NK-92 treated with Interleukin-12 subunit alpha and Interleukin-12 subunit beta, amount 100 ng/mL, for 24 hours (cell line): ENCODE results near the gene FHOD3.
"Not testable (repeated sequence)": the region's sequence is repeated elsewhere in the genome, so short reads cannot be mapped to it uniquely, and the experiment has no call there.

Experiments used
- DNase-seq: peaks from one replicate; lab custom pipeline; 2025; lab: John Stamatoyannopoulos, UW

Gene FHOD3

DNA sequence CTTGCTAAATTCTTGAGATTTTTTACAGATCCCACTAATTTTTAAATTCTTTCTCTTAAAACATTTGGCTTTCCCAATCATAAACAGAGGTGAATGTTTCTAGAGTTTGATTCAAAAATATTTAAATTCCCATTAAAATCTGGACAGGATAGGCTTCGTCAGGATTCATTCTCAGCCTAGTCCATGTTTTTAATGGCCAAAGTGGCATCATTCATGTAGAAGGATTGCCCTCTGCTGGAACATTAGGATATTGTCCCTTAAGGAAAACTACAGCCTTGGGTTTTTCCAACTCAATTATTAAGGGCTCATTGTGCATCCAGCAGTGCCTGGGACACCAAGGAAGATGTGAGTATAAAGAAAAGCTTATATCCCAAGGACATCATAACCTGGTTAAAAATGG is 459.6 kb downstream of the FHOD3 start:
- no peak for DNase-seq

DNA sequence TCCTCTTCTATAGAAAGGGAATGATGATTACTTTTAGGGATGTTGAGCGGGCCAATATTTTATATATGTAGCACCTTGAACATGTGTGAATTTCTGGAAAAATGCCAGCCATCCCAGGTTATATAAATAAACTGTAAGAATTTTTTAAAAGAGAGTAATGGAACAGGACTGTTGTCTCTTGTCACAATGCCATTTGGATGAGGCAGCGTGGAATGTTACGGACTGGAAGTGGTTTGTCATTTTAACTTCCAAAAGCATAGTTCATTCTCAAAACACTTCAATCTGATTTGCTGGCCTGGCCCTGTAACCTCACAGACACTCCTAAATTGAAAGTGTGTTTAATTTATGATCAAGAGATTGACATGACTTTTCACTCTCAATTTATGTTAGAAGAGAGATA is 460.5 kb downstream of the FHOD3 start:
- DNase-seq, result no peak

DNA sequence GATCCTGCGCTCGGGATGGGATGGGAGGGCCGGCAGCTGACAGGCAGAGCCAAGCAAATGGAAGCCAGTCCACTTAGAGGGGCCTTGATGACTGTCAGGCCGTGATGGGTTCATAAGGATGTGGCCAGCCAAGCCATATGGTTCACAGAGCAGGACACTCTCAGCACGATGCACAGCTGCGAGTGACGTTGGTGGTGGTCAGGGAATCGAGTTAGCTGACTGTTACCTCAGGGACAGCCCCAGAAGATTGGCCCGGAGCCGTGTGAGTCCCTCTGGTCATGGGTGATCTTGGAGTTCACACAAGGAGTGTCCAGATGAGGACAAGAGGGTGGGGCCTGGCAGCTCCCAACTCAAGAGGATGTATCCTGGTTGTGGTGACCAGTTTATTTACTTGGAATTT is 461.1 kb downstream of the FHOD3 start:
- DNase-seq, result no peak

DNA sequence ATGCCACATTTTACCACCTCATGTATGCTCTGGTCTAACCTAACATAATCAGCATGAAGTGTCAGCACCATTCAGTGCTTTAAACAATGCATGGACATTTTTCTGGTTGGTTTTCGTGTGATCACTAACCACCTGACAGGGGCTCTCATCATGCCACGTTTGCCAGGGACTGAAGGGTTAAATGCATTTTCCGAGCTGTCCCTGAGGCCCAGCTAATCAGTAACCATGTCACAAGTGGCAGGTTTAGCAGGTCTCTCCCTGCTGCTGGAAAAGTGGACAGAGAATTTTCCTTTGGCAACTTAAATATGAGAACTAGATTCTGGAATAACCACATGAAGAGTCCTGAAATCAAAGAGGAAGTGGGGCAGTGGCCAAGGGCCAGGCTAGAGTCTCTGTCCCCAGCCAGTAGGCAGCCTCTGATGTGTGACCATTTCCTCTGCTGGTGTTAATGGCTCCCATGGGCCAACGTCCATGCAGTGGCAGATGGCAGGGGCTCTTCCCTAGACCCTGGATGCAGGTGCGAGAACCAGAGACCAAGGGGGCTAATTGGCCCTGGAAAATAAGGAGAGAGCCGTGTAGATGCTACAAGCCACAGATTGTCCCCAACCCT is 461.8 kb downstream of the FHOD3 start:
- DNase-seq, result no peak

DNA sequence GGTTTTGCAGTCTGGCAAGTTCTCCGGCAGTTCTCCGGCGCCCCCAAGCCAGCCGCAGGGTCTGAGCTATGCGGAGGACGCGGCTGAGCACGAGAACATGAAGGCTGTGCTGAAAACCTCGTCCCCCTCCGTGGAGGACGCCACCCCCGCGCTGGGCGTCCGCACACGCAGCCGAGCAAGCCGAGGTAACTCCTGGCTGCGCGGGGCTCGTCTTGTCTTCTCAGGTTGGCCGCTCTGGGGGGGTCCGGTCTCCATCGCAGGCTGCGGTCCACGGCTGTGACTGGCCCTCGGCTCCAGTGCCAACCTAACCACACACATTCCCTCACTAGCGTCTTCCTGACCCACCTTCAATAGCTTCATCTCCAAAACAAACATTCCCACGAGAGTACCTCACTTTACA is 463.1 kb downstream of the FHOD3 start:
- no peak for DNase-seq

DNA sequence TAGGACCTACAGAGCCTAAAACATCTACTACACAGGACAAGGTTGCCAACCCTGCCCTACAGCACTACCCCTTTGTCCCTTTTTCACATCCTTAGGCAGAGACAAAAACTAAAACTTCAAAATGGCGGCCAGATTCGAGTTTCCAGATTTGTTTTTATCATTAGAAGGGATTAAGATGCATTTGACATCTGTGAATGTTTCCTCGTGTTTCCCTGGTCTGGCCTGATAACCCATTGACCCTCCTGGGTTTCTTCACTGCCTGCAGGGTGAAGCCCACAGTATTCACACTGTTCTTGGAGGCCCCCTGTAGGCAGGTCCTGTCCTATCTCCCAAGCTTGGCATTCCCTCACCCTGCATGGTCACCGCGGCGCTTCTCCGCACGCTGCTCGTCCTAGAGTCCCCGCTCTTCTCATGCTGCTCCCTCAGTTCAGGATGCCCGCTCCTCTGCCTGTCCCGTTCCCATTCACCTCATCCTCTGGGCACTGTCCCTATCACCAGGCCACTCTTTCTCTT is 463.7 kb downstream of the FHOD3 start:
- DNase-seq, result no peak

DNA sequence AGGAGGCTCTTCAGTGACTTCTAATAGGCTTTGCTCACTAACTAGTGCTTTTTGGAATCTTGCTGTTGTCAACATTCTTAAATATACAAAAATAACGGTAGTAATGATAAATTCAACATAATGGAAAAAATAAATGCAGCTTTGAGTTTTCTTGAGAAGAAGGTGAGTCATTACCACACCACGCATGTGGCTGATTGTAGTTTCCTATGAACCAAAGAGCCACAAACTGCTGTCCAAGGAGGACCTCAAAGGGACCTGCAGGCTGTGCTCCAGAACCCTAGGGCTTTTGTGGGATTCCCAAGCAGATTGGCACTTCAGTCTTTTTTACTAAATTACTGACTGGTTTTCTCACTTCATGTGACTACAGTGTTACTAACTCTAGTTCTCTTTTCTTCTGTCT is 464.6 kb downstream of the FHOD3 start:
- no peak for DNase-seq

DNA sequence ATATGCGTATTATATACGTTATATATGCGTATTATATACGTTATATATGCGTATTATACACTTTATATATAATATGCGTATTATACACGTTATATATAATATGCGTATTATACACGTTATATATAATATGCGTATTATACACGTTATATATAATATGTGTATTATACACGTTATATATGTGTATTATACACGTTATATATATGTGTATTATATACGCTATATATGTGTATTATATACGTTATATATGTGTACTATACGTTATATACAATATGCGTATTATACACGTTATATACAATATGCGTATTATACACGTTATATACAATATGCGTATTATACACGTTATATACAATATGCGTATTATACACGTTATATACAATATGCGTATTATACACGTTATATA is 465.5 kb downstream of the FHOD3 start:
- DNase-seq, result not testable (repeated sequence)

DNA sequence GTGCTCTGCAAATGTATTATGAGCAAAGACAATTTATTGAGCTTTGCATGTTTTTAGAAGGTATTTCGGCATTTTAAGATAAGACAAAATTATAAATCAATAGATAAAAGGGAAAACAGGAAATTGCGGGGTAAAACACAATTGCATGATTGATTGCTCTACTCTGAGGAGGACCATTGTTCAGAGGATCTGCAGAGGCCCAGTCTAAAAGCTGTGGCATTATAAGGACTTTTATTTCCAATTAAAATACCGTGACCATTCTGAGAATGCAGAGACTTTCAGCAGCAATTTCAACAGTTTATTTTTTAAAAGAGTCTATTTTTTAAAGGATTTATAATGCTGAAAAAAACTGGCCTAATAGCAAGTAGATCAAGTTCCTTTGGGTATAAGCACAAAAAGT is 469.3 kb downstream of the FHOD3 start:
- no peak for DNase-seq

DNA sequence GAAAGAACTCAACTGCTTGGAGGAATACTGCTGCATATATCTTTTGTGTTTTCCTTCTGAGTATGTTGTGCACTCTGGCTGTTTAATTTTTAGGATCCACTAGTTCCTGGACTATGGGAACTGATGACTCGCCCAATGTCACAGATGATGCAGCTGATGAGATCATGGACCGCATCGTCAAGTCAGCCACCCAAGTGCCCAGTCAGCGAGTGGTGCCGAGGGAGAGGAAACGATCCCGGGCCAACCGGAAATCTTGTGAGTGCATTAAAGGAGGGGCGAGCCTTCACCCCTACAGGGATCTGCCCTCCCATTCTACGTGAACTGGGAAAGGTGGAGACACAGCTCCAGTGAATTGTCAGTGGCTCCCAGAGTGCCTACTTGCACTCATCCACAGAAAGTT is 471.7 kb downstream of the FHOD3 start:
- no peak for DNase-seq

DNA sequence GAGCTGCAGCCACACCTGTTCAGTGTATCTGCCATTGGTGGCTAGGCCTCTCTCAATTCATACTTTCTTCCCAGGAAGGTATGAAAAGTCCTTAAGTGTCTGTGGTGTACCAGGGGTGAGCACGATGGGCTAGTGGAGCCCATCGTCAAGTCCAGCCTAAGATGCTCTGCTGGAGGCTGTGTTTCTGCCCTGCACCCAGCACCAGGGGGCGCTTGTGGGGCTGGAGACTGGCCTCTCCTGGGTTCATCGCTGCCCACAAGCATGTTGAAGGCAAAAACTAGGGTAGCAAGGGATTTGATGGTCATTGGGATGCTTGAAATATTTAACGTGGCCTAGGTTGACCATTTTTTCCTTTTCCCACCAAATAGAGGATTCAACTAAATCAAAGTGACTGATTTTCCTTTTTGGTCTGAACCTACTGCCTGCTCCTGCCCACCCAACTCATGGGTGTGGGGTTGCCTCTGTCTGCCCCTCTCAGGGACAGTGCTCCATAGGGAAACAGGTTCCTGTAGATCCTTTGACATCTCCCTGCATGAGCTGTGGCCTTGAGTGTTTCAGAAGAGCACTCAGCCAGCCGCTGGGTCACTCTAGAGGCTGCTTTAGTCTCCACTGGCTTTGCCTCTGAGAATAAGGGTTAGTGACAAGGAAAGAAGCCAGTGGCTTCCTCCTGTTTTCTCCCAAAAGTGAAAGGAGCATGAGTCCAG is 472.2 kb downstream of the FHOD3 start:
- DNase-seq, result peak; percentile 5

DNA sequence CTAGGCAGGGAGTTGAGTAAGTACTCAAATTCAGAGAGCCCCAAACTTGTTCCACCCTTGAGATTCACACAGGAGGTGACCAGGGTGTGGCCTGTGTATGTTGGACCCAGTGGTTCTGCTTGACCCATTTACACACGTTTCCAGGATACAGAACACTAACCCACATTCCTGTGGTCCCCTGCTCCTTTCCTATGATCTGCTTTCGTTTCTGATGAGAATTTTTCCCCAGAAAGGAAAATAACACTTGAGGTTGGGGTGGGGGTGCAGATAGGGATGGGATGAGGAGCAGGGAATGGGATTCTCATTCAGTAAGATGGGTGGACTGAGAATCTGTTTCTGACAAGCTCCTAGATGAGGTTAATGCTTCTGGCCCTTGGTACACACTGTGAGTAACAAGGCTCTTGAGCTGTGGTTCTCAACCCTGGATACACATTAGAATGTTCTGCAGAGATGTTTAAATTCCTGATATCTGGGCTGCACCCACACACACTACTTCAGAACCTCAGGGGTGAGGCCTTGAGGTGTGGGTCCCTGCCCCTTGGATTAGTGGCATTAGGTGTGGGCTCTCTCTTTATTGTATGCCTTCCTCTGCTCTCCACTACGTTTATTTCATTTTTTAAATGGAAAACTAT is 472.9 kb downstream of the FHOD3 start:
- DNase-seq, result no peak

DNA sequence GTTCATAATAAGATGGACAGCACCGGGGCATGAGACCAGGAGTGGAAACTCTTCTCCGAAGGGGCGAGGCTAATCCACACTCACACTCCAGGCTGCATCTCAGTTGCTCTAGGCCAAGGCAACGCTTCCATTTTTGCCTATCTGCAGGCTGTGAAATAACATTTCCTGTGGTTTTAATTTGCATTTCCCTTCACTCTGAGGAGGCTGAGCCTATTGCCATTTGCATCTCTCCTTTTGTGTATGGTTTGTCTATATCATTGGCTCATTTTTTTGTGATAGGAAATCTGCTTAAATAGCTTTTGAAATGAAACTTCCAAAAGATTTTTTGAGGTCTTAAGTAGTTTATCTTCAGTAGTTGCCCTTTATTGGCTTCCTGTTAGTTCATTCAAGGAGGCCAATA is 473.7 kb downstream of the FHOD3 start:
- no peak for DNase-seq

DNA sequence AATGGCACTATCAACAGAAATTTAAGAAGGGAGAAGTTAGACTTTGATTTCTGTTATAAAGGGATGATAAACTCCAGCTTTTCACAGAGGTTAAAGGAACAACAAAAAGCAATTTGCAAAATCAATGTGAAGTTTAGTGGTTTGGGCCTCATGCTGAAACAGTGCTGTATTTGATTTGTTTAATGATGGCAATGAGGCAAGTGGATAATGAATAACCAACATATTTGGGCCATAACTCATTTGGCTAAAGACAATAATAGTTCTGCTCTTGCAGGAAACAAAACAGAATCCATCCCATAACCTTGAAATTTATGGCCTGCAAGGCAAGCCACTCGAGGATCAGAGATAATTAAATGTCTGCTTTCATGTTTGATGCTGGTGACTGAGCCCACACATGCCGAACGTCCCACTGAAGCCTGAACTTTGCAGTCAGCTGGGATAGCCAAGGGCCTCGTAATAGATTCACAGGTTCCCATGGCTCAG is 474.8 kb downstream of the FHOD3 start:
- DNase-seq, result no peak

DNA sequence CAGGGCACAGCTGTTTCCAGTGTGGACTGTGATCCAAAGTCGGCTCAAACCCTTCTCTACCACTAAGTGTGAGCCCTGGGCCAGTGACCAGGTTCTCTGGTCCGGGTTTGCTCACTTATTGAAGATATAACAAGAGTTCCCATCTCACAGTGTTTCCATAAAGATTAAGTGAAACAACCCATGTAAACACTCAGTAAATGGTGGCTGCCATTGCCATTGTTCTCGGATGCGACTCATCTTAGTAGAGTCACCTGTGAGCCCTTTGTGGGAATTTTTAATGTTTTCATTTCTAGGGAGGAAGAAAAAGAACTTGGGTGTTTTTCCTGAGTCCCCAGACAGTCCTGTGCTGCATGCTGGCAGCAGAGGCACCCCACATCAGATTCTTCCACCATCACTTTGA is 477.9 kb downstream of the FHOD3 start:
- DNase-seq, result no peak

DNA sequence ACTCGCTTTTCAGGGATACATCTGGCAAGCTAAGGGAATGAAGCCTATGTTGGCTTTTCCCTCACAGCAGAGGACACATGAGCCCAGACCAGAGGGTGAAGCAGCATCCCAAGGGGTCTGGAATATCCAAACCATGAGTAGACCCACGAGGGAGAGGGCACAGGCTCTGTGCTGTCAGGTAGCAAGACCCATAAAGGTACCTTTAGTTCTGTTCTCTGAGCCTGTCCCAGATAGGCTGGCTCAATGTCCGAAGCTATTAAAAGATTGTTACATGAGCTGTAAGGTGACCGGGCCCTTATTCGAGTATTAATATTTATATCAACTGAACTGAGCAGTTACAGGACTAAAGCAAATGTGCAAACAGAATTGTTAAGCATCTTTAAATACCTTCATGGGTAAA is 479.1 kb downstream of the FHOD3 start:
- no peak for DNase-seq

DNA sequence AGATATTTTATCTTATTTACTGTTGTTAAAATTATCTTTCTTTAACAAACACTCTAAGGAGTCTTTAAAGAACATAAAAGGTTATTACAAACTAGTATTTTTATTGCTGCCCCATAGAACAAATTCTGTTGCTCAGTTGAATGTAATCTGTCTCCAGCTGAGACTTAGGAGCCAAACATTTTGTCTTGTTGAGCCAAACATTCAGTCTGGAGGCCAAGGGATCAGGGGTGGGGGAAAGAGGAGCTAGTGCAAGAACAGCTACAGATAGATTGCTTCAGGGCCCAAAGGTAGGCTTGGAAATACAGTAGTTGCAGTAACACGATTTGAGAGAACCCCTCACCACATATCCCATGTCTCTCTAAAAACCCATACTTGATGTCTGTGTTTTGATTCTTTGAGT is 480.1 kb downstream of the FHOD3 start:
- DNase-seq, result no peak

DNA sequence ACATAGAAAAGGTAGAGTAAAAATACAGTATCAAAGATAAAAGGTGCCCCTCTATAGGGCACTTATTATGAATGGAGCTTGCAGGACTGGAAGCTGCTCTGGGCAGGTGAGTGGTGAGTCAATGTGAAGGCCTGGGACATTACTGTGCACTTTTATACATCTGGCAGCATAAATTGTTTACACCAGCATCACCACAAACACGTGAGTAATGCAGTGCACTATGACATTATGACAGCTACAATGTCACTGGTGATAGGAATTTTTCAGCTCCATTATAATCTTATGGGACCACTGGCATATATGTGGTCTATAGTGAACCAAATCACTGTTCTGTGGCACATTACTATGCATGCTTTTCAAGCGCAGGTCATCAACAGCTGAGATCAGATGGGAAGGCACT is 483.2 kb downstream of the FHOD3 start:
- DNase-seq, result no peak

DNA sequence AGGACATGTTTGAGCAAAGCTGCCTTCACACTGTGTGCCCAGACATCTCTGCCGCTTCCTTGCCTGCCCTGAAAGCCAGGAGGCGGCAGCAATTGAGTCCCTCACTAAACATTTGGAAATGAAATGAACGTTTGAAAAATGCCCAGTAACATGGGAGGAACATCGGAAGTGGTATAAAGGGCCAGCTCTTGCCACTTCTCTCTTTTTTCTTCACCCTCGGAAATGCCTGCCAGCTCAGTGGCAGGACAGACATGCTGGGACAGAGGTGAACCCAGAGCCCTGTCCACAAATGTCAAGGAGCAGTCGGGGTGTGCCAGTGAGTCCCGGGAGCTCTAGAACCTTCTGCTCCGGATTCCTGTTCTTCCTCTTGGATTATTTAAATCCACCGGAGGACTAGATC is 485.2 kb downstream of the FHOD3 start:
- no peak for DNase-seq

DNA sequence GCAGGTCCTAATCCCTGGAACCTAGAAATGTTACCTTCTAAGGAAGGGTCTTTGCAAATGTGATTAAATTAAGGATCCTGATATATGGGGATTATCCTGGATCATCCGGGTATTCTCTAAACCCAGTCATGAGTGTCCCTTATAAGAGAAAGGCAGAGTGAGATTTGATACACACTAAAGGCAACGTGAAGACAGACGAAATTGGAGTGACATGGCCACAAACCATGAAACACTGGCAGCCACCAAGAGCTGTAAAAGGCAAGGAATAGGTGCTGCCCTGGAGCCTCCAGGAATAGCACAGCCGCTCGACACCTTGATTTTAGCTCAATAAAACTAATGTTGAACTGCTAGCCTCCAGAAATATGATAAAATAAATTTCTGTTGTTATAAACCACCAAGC is 486.3 kb downstream of the FHOD3 start:
- DNase-seq, result no peak

DNA sequence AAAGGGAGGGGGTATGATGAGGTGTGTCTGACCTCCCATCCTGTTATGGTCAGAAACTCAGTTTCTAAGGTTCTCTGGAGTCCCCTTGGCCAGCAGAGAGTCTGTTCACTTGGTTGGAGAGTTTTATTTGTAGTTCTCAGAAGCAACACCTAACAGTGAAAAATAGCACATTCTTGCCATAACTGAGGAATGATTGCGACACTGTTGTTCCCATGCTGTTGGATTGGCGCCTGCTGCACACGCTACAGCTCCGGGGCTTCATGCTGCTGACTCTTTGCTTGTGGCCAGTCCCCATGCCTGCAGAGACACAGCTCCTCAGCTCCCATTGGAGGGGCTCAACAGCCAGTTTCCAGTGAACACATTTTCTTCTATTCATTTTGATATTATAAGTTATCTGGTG is 489.2 kb downstream of the FHOD3 start:
- DNase-seq, result no peak

DNA sequence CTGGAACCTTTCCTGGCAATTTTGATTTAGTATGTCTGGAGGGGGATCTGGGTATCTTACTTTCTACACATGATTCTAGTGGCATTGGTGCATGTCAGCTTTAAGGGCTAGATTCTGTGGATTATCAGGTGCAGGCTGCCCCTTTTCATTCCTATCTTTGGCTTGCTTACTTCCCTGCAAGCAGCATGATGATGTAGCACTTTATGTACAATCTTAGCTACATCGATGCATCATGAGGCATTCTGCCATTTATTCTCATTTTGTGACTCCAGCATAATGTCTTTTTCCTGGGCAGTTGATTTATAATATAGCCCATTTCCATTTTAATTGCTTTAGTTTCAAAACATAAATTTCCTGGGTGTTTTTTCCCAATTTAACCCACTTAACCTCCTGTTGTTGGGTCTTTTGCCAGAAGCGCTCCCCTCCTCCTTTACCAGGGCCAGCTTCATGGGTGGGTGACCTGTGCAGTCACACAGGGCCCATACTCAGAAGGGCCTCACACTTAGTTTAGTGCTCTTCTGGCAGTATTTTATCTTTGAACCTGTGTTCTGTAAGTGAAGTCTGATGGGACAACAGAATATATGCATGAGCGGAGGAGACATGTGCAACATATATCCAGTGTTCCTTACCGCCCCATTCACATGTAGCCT is 495.2 kb downstream of the FHOD3 start:
- no peak for DNase-seq
